Bronchial epithelial cell (primary cell): ENCODE data around the gene HACE1. TPM values are rescaled to one million over a fixed set of nuclear protein-coding genes. Genes with fewer than 3 reads are reported as not detected.

Experiments used
- DNase-seq: peaks from one replicate; pipeline ENCODE4 v3.0.0-alpha.2; 2010; ENCODE audit warnings: low read depth
- FAIRE-seq: peaks from 2 replicates; lab custom pipeline; 2011; peaks lifted over from hg19 to GRCh38; lab: Jason Lieb, UNC
- H3K27me3 ChIP-seq: 2 replicates; pipeline ENCODE4 v1.5.1; 2011; ENCODE audit warnings: low read length; ENCODE audit not compliant: control insufficient read depth, insufficient read depth
- H3K36me3 ChIP-seq: 2 replicates; pipeline ENCODE4 v1.5.1; 2011; ENCODE audit warnings: low read length; ENCODE audit not compliant: control insufficient read depth, insufficient read depth
- H3K4me3 ChIP-seq: 2 replicates; pipeline ENCODE4 v1.5.1; 2011; ENCODE audit warnings: mild to moderate bottlenecking, low read depth, low read length, control low read depth
- total RNA-seq: library from RNA; depleted of rRNA; stranded (reverse); fragments of >200 nt; gene quantifications from 2 replicates; pipeline ENCODE4 v1.2.1, GENCODE V29; 2014
- TF ChIP-seq, protein P1 (sequence below): IDR thresholded peaks from 2 replicates; pipeline ENCODE4 v1.5.1; 2011; ENCODE audit warnings: mild to moderate bottlenecking, moderate library complexity, low read length, control low read depth, inconsistent platforms; ENCODE audit not compliant: insufficient read depth, severe bottlenecking

HACE1 gene
- total RNA-seq, 1 donor from 2014 or later, result 14.2 TPM

DNA sequence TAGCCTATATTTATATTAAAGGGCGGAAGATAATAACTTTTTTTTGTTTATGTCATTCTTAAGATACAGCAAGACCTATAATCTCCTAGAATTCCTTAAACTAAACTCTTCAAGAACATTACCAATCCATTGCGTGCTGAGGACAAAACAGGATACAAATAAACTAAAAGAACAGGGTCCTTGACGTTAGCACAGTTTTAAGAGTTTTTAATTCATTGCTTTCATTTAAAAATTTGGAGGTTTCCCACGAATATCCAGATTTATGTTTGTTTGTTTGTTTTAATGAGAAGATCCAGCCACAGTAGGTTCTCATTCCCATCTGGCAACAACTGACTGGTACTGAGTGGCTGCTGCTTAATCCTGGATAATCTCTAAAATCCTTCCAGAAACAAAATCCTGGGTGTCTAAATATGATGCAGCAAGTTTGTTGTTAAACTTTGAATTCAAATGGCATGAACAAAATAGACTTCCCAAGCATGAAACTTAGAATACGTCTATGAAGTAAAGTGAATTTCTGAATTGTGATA lies 153.7 kb downstream of the HACE1 start:
- no peak overlapping the region for H3K4me3 ChIP-seq
- no peak for FAIRE-seq
- no peaks in the 10 kb centered on the region for H3K27me3 ChIP-seq
- H3K36me3 ChIP-seq, result no peaks in the 10 kb centered on the region
- no peak for DNase-seq
- TF ChIP-seq, protein P1, sequence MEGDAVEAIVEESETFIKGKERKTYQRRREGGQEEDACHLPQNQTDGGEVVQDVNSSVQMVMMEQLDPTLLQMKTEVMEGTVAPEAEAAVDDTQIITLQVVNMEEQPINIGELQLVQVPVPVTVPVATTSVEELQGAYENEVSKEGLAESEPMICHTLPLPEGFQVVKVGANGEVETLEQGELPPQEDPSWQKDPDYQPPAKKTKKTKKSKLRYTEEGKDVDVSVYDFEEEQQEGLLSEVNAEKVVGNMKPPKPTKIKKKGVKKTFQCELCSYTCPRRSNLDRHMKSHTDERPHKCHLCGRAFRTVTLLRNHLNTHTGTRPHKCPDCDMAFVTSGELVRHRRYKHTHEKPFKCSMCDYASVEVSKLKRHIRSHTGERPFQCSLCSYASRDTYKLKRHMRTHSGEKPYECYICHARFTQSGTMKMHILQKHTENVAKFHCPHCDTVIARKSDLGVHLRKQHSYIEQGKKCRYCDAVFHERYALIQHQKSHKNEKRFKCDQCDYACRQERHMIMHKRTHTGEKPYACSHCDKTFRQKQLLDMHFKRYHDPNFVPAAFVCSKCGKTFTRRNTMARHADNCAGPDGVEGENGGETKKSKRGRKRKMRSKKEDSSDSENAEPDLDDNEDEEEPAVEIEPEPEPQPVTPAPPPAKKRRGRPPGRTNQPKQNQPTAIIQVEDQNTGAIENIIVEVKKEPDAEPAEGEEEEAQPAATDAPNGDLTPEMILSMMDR, result no peak

DNA sequence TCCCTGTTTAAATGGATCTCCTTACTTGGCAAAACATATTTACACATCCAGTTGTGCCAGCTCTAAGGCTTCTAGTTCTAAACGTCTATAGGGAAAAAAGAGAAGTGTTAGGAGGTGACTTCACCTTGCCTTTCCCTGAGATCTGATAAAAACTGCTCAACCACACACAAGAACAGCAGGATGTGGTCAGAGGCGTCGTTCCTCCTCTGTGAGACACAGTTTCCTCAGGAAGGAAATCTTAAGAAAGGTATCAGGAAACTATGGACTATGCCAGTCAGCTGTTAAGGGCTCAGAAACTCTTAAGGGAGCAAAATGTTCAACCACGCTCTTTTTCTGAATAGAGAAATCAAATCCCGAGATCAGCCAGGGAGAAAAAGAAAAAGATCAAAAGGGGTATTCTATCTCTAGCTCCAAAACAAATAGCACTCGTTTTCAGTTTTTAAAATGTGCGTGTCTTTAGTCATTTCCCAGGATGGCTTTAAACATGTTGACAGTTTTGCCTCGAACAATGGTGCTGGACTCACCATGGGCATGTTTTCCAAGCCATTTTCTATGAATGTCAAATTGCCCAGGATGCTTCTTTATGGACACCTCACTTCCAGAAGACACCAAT lies 154.5 kb downstream of the HACE1 start:
- TF ChIP-seq, protein P1, result no peak
- FAIRE-seq (peak; percentile 43), DNase-seq (peak; percentile 92)
- H3K36me3 ChIP-seq, result no peaks in the 10 kb centered on the region
- no peaks in the 10 kb centered on the region for H3K27me3 ChIP-seq
- no peak overlapping the region for H3K4me3 ChIP-seq

DNA sequence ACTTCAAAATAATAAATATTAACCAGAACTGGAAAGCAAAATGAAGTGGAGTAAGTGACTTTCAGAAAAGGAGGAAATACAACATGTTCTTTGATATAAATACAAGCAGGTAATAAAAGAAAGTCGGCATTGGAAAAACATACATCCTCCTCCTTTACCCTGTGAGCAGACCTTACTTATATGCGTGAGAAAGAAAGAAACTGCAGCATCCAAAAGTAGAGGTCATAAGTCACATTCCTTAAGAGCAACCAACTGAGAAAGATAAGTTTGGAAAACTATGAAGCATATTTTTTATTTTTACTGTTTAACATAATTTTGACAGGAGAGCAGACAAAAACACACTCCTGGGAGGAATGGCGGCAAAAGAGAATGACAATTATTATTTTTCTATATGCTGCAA lies 155.5 kb downstream of the HACE1 start:
- no peaks in the 10 kb centered on the region for H3K36me3 ChIP-seq
- no peak for FAIRE-seq
- no peak for DNase-seq

DNA sequence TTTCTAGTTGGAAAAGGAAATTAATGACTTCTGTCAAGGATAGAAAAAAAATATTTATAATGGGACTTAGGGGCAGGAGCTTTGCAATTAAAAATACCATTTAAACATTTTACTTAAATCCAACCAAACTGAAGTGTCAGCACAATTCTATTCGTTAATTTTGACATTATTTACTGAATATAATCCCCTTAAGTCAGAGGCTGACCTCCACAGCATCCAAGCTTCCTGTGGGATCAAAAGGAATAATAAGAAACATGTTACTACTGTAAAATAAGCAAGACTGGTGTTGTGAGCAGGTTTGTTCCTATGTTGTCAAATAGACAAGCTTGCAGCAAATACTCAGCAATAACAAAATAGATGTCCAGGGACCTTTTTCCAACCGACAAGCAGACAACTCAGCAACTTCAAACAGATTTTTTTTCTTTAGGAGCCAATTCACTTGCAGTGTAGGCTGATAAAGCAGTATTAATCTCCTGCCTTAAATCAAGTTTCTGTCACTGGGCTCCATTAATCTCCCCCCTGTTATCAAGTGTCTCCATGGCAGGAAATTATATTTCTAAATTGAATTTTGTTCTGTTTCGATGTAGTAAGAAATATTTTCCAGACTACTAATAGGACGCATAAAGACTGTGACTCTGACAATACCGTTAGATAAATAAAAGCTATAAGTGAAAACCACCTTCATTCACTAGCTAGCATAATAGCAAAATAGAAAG lies 157.4 kb downstream of the HACE1 start:
- DNase-seq (no peak), FAIRE-seq (no peak)
- TF ChIP-seq, protein P1, result no peak
- no peak overlapping the region for H3K4me3 ChIP-seq
- H3K27me3 ChIP-seq, result no peaks in the 10 kb centered on the region
- H3K36me3 ChIP-seq, result no peaks in the 10 kb centered on the region

More for the DNA sequence above, 155.5 kb downstream of the HACE1 start:
- Histone ChIP-seq H3K4me3 (no peak overlapping the region), H3K27me3 (no peaks in the 10 kb centered on the region)
- TF ChIP-seq, protein P1, result no peak

- FAIRE-seq, result no peak
- TF ChIP-seq, protein P1, result no peak
- no peak overlapping the region for H3K4me3 ChIP-seq
These were observed 159.1 kb downstream of the HACE1 start for GRCh38 chr6:104700371-104701185.

More at GRCh38 chr6:104700371-104701185, 159.1 kb downstream of the HACE1 start:
- no peaks in the 10 kb centered on the region for H3K36me3 ChIP-seq
- H3K27me3 ChIP-seq, result no peaks in the 10 kb centered on the region
- DNase-seq, result no peak
